ENCODE results near the gene WWTR1.

The WWTR1 gene

GRCh38 chr3:149527531-149528339 is 130.1 kb downstream of the WWTR1 start:
- no peak for DNase-seq

DNA sequence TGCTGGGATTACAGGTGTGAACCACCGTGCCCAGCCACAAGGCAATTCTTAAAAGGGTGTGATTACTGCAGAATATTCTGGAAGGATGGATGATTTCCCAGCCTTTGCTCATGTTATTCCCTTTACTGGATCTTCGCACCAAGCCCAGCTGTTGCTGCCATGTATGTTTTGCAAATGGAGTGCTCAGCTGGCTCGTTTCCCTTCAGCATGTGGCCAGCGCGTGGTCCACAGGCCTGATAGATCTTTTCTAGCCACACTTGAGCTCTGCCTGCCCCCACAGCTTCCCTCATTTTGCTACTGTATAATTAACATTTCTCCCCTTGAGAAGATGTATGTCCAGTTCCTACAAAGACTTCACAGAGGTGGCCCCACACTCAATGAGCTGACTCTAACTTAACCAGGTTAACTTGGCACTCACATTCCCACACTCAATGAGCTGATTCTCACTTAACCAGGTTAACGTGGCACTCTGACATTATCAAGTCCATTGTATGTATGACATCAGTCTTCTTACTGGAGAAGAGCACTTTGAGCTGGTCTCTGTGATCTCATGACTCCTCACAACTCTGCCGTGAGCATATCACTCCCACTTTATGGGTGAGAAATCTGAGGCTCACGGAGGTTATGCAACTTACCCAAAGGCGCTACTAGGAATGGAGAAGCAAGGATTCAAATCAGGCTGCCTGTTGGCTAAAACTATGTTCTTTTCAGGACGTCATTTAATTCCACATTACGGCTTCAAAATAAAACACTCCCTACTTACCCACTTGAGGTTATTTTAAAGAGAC is 134.1 kb downstream of the WWTR1 start:
- DNase-seq = no peak

GRCh38 chr3:149519912-149520311 is 137.9 kb downstream of the WWTR1 start:
- no peak for DNase-seq

GRCh38 chr3:149516920-149517319 is 140.9 kb downstream of the WWTR1 start:
- DNase-seq = no peak

DNA sequence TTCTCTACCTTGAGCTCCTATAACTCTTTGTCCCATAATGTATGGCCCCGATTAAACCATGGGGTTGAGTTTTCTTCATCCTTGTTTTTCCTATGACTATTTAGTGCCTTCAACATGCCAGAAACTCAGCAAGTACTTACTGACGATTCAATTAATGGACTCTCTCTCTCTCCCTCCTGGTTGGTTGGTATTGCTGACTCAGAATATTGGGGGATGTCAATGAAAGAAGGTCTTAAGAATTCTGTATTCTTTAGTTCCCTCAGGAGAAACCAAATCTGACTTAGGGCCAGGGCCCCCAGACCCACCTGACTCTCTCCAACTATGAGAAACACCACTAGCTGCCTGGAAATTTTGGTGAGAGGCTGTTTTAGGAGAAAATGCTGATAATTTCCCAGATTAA is 142.6 kb downstream of the WWTR1 start:
- DNase-seq = no peak

DNA sequence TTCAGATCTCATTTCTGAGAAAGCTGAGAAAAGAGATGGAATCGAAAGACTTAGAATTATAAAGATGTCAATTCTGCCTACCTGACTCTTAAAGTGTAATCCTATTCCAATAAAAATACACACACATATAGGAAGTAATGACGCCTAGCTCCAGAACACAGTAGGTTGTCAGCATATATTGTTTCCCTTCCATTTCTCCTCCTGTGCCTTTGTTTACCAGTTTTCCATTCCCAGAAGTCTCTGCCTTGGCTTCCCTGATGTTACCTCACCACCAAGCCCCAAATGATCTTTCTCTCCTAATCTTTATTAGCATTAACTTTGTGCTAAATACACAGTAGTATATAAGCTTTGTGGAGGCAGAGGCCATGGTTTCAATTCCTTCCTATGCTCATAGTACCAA is 143.4 kb downstream of the WWTR1 start:
- no peak for DNase-seq

GRCh38 chr3:149512073-149512782 is 145.6 kb downstream of the WWTR1 start:
- DNase-seq = no peak

GRCh38 chr3:149511040-149511626 is 146.7 kb downstream of the WWTR1 start:
- DNase-seq = no peak

DNA sequence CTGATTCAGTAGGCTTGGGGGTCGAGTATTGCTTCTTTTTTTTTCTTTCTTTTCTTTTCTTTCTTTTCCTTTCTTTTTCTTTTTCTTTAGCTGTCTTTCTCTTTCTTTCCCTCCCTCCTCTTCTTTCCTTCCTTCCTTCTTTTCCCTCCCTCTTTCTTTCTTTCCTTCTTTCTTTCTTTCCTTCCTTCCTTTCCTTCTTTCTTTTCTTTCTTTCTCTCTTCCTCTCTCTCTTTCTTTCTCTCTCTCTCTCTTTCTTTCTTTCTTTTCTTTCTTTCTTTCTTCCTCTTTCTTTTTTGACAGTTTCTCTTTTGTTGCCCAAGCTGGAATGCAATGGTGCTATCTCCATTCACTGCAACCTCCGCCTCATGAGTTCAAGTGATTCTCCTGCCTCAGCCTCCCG is 147.3 kb downstream of the WWTR1 start:
- DNase-seq = no peak

DNA sequence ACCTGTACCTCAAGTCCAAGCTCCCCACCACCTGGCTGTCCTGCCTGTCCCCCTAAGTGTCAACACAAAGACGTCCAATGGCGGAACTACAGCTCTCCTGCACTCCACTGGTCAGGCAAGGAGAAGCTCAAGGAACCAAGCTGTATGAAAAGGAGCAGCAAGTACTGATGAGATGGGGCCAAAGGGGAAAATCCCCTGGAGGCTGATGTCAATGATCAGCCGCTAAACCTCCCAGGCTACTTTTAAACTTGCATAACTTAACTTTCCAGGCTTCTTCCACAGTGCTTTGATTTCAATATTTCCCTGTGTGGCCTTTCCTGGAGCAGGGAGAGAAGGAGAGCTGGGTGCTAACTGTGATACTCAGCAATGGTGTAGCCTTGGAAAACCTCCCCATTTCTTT is 148.3 kb downstream of the WWTR1 start:
- no peak for DNase-seq

GRCh38 chr3:149507491-149508324 is 150.1 kb downstream of the WWTR1 start:
- no peak for DNase-seq

DNA sequence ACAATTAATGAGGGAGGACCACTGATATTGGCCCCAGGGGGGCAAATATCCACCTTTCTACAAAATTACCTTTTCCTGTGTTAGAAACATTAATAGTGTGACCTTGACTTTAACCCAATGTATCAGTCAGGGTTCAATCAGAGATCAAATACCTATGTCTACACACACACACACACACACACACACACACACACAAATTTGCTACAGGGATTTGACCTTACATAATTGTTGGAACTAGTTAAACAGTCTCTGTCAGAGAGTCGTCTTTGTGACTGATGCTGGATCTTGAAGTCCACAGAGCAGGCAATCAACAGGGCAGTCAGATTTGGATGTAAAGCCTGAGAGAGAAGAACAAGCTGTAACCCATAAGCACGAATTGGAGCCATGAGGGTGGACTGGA is 150.9 kb downstream of the WWTR1 start:
- DNase-seq = no peak

DNA sequence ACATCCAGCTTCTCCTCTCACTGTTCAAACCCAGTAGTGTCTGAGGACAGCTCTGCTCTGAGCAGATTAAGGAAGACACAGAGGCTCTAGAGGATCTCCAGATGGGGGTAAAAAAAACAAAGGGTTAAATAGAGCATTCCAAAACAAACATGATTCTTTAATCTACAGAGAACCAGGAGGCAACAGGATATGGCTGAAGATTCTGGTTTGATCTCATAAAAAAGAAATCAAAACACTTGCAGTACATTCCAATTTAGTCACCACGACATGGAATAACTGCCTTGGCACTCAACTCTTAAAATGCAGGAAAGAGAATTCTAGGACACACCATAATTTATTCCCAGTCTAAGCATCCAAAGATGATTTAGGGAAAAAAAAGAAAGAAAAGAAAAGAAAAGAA is 151.3 kb downstream of the WWTR1 start:
- DNase-seq = no peak

GRCh38 chr3:149502438-149502837 is 155.4 kb downstream of the WWTR1 start:
- DNase-seq = no peak

GRCh38 chr3:149501524-149501923 is 156.3 kb downstream of the WWTR1 start:
- no peak for DNase-seq

GRCh38 chr3:149497966-149498670 is 159.7 kb downstream of the WWTR1 start:
- no peak for DNase-seq

DNA sequence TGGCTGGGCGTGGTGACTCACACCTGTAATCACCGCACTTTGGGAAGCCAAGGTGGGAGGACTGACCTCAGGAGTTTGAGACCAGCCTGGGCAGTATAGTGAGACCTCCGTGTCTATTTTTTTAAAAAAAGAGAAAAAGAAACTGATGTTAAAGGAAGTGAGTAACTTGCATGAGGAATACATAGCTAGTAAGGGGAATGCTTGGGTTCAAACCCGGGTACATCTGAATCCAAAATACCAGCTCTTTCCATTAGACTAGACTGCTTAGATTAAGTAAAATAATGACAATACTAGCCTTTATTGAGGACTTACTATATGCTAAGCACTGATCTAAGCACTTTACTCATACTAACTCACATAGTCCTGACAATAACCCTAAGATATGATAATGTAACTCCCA is 160.9 kb downstream of the WWTR1 start:
- no peak for DNase-seq

- no peak for DNase-seq
Observed at GRCh38 chr3:149495581-149496125, 162.2 kb downstream of the WWTR1 start.

GRCh38 chr3:149494759-149495580 is 162.9 kb downstream of the WWTR1 start:
- DNase-seq = no peak

DNA sequence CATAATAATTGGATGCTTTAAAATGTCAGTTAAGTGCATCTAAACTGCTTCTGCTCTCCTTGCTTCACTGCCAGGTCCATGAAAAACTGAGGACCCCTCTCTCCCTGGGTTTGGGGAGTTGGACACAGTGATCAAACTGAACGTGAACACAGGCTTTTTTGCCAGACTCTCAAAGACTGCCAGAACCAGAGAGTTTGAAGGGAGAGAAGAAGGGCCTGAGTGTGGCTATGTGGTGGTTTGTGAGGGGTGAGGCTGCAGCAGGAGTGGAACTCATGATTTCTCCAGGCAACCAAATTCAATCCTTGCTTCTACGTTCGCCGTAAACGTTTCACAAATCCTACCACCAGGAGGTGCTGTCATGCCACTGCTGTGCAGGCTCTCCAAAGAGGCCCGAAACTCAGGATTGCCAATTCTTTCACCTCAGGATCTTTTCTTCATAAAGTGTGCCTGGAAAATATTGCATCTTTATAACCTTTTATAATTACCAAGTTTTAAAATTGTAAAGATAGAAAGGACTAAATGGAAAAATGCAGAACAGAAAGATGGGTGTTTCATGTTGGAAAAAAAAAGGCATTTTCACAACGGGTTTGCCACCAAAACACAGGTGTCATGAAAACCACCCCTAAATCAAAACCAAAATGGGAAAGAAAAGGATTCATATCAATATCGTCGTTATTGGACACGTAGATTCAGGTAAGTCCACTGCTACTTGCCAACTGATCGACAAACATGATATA is 163.6 kb downstream of the WWTR1 start:
- no peak for DNase-seq
